Ovary (tissue), 3 donors: ENCODE measurements around the gene ACP7.

ENCODE experiments used
- EP300 ChIP-seq: sonication (generic); formaldehyde crosslinking; IDR thresholded peaks from one replicate; pipeline ENCODE4 v1.6.1; 2017; ENCODE audit warnings: antibody characterized with exemption
- POLR2A ChIP-seq: fragments of 450-650 bp; IDR thresholded peaks from one replicate; pipeline ENCODE4 v1.6.1; 2017; ENCODE audit warnings: antibody characterized with exemption, mild to moderate bottlenecking, moderate library complexity
- TF ChIP-seq, protein P1 (sequence below), 3 donors: fragments of 450-650 bp in 2 of 3; fragments of 200-600 bp in 1 of 3; IDR thresholded peaks; one replicate each; pipeline versions ENCODE4 v1.5.1 to v1.8.0; 2016 to 2022; ENCODE audit warnings: antibody characterized with exemption in 3 of 3, mild to moderate bottlenecking in 1 of 3
- donor health status: DM: no; HTN: no; CAD: no.

GRCh38 chr19:39045506-39045905 is 38.7 kb upstream of the ACP7 start:
- TF ChIP-seq POLR2A = no peak
- TF ChIP-seq, protein P1, sequence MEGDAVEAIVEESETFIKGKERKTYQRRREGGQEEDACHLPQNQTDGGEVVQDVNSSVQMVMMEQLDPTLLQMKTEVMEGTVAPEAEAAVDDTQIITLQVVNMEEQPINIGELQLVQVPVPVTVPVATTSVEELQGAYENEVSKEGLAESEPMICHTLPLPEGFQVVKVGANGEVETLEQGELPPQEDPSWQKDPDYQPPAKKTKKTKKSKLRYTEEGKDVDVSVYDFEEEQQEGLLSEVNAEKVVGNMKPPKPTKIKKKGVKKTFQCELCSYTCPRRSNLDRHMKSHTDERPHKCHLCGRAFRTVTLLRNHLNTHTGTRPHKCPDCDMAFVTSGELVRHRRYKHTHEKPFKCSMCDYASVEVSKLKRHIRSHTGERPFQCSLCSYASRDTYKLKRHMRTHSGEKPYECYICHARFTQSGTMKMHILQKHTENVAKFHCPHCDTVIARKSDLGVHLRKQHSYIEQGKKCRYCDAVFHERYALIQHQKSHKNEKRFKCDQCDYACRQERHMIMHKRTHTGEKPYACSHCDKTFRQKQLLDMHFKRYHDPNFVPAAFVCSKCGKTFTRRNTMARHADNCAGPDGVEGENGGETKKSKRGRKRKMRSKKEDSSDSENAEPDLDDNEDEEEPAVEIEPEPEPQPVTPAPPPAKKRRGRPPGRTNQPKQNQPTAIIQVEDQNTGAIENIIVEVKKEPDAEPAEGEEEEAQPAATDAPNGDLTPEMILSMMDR (IDR thresholded peaks at IDR 0.05) = no peak
- TF ChIP-seq EP300 = no peak
